Esophagus muscularis mucosa (tissue), 4 donors: Measurements from ENCODE around the gene HSBP1.

Source experiments
- EP300 ChIP-seq: sonication (generic); formaldehyde crosslinking; IDR thresholded peaks from one replicate; pipeline ENCODE4 v1.6.1; 2017; ENCODE audit warnings: antibody characterized with exemption
- POLR2A ChIP-seq: fragments of 450-650 bp; IDR thresholded peaks from one replicate; pipeline ENCODE4 v1.6.1; 2017; ENCODE audit warnings: antibody characterized with exemption, moderate library complexity, mild to moderate bottlenecking, low read depth
- TF ChIP-seq, protein P1 (sequence below), 3 experiments: fragments of 200-600 bp in 2 of 3; fragments of 450-650 bp in 1 of 3; sonication (generic) in 2 of 3; IDR thresholded peaks; one replicate each; pipeline ENCODE4 v1.5.1; 2017 to 2019; ENCODE audit warnings: antibody characterized with exemption in 3 of 3, mild to moderate bottlenecking in 2 of 3, moderate library complexity in 1 of 3

DNA sequence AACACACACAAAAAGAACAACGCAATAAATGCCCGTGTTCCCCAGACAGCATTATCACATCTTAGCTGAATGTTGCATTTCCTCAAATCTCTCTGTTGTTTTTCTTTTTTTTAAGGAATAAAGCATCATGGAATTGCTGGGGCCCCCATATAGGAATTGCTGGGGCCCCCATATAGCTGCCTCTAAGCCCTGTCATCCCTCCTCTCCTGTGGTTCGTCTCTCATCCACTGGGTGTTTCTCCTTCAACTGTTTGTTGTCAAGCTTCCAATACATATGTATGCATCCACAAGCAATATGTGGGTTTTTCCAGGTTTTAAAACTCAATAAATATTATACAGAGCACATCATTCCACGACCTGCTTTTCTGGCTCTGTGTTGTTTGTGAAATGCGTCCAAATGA lies 43.2 kb downstream of the HSBP1 start:
- TF ChIP-seq, protein P1, sequence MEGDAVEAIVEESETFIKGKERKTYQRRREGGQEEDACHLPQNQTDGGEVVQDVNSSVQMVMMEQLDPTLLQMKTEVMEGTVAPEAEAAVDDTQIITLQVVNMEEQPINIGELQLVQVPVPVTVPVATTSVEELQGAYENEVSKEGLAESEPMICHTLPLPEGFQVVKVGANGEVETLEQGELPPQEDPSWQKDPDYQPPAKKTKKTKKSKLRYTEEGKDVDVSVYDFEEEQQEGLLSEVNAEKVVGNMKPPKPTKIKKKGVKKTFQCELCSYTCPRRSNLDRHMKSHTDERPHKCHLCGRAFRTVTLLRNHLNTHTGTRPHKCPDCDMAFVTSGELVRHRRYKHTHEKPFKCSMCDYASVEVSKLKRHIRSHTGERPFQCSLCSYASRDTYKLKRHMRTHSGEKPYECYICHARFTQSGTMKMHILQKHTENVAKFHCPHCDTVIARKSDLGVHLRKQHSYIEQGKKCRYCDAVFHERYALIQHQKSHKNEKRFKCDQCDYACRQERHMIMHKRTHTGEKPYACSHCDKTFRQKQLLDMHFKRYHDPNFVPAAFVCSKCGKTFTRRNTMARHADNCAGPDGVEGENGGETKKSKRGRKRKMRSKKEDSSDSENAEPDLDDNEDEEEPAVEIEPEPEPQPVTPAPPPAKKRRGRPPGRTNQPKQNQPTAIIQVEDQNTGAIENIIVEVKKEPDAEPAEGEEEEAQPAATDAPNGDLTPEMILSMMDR (IDR thresholded peaks at IDR 0.05) = no peak
- TF ChIP-seq POLR2A (no peak), EP300 (no peak)
